Mucosa of rectum (tissue), 2 donors: ENCODE results near the gene AHRR.

ENCODE experiments used
- H3K27ac ChIP-seq, 2 donors: one replicate each; pipeline ENCODE4 v1.7.0; 2013; ENCODE audit warnings: inconsistent platforms in 2 of 2, low read depth in 2 of 2, low read length in 2 of 2
- H3K27me3 ChIP-seq, 2 donors: one replicate each; pipeline ENCODE4 v1.7.0; 2013; ENCODE audit warnings: low read length in 2 of 2; ENCODE audit not compliant: control insufficient read depth in 2 of 2, insufficient read depth in 2 of 2
- H3K36me3 ChIP-seq, 2 donors: one replicate each; pipeline ENCODE4 v1.7.0; 2013; ENCODE audit warnings: low read length in 2 of 2; ENCODE audit not compliant: control insufficient read depth in 2 of 2, insufficient read depth in 2 of 2
- H3K4me1 ChIP-seq, 2 donors: one replicate each; pipeline ENCODE4 v1.7.0; 2013; ENCODE audit warnings: low read length in 2 of 2, mild to moderate bottlenecking in 1 of 2; ENCODE audit not compliant: control insufficient read depth in 2 of 2, insufficient read depth in 2 of 2
- H3K4me3 ChIP-seq, 2 donors: one replicate each; pipeline ENCODE4 v1.7.0; 2013; ENCODE audit warnings: low read length in 2 of 2
- H3K9ac ChIP-seq, 2 donors: one replicate each; pipeline ENCODE4 v1.7.0; 2013; ENCODE audit warnings: low read length in 2 of 2, low read depth in 1 of 2, mild to moderate bottlenecking in 1 of 2
- H3K9me3 ChIP-seq, 2 donors: one replicate each; pipeline ENCODE4 v1.7.0; 2013; ENCODE audit warnings: low read length in 2 of 2; ENCODE audit not compliant: control insufficient read depth in 2 of 2
- donor health status: healthy.
- donor health status: Normal muscosa, but diverticular disease.

AHRR gene

DNA sequence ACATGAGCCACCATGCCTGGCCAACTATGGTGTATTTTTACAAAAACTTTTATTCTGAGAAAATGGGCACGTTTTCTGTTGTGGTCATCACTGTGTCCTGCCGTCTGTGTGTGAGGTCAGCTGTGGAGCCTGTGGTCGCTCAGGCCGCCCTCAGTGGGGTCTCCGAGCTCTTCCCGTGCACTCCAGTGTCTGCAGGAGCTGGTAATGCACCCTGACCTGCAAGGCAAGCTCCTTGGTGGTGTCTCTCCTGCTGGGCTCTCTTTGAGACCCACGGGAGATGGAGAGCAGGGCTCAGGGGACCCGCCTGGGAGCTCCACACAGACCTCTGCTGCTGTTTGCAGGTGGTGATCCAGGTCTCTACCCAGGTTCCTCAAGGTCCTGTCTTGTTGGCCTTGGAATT, 9.6 kb upstream of the AHRR start:
- Histone ChIP-seq H3K4me1 (no peaks in the 10 kb centered on the region), H3K9me3 (no peaks in the 10 kb centered on the region), H3K36me3 (peaks cover 45 to 53% of the 10 kb centered on the region in 2 donors), H3K27me3 (no peaks in the 10 kb centered on the region), H3K4me3 (no peak overlapping the region), H3K27ac (no peak overlapping the region), H3K9ac (no peak overlapping the region)

GRCh38 chr5:312845-313244, 8.7 kb upstream of the AHRR start:
- no peaks in the 10 kb centered on the region for H3K9me3 ChIP-seq
- H3K27ac ChIP-seq: no peak overlapping the region
- no peak overlapping the region for H3K4me3 ChIP-seq
- H3K4me1 ChIP-seq: no peaks in the 10 kb centered on the region
- H3K27me3 ChIP-seq: no peaks in the 10 kb centered on the region
- peaks cover 42 to 44% of the 10 kb centered on the region in 2 donors for H3K36me3 ChIP-seq
- no peak overlapping the region for H3K9ac ChIP-seq

GRCh38 chr5:313265-313664, 8.2 kb upstream of the AHRR start:
- Histone ChIP-seq H3K9me3 (no peaks in the 10 kb centered on the region), H3K4me3 (no peak overlapping the region), H3K9ac (no peak overlapping the region), H3K36me3 (peaks cover 41 to 42% of the 10 kb centered on the region in 2 donors), H3K27me3 (no peaks in the 10 kb centered on the region), H3K4me1 (no peaks in the 10 kb centered on the region), H3K27ac (no peak overlapping the region)

- Histone ChIP-seq H3K36me3 (peaks cover 37 to 42% of the 10 kb centered on the region in 2 donors), H3K4me1 (no peaks in the 10 kb centered on the region), H3K27ac (no peak overlapping the region), H3K9me3 (no peaks in the 10 kb centered on the region), H3K9ac (no peak overlapping the region), H3K4me3 (no peak overlapping the region), H3K27me3 (peaks cover 0 to 2% of the 10 kb centered on the region in 2 donors)
Observed at GRCh38 chr5:313806-314376, 7.6 kb upstream of the AHRR start.

GRCh38 chr5:314676-315487, 6.6 kb upstream of the AHRR start:
- no peaks in the 10 kb centered on the region for H3K4me1 ChIP-seq
- no peak overlapping the region for H3K9ac ChIP-seq
- H3K27me3 ChIP-seq: peaks cover 5 to 12% of the 10 kb centered on the region in 2 donors
- H3K36me3 ChIP-seq: peaks cover 33 to 38% of the 10 kb centered on the region in 2 donors
- H3K27ac ChIP-seq: no peak overlapping the region
- no peaks in the 10 kb centered on the region for H3K9me3 ChIP-seq
- no peak overlapping the region for H3K4me3 ChIP-seq

DNA sequence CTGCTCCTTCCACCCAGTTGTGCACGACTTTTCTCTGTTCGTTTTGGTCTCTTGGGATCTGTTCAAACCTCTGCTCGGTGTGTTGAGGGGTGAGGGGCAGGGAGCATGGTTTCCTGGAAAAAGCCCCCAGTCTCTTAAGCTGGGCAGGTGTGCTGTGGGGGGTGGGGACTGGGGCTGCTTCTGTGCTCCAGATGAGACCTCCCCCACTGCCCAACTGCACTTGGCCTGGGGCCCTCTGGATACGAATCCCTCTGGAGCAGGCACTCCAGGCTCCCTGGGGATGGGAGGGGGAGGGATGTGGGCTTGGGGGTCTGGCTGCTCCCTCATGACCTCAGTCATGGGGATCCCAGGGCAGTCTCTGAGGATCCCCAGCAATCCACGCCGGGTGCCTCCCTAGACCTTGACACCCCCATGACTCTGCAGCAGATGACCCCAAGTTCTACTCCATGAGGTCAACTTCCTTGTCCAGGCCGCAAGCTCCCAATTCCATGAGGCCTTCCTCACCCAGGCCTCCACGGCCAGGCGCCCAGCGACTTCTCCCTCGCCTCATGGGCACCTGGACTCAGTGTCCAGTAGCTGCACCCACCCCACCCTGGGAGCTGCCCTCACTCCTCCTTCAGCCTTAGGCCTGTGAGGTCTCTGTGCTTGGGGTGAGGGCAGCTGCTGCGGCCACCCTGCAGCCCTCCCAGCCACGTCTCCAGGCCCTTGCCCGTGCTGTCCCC, 5.9 kb upstream of the AHRR start:
- peaks cover 27 to 35% of the 10 kb centered on the region in 2 donors for H3K36me3 ChIP-seq
- no peaks in the 10 kb centered on the region for H3K9me3 ChIP-seq

DNA sequence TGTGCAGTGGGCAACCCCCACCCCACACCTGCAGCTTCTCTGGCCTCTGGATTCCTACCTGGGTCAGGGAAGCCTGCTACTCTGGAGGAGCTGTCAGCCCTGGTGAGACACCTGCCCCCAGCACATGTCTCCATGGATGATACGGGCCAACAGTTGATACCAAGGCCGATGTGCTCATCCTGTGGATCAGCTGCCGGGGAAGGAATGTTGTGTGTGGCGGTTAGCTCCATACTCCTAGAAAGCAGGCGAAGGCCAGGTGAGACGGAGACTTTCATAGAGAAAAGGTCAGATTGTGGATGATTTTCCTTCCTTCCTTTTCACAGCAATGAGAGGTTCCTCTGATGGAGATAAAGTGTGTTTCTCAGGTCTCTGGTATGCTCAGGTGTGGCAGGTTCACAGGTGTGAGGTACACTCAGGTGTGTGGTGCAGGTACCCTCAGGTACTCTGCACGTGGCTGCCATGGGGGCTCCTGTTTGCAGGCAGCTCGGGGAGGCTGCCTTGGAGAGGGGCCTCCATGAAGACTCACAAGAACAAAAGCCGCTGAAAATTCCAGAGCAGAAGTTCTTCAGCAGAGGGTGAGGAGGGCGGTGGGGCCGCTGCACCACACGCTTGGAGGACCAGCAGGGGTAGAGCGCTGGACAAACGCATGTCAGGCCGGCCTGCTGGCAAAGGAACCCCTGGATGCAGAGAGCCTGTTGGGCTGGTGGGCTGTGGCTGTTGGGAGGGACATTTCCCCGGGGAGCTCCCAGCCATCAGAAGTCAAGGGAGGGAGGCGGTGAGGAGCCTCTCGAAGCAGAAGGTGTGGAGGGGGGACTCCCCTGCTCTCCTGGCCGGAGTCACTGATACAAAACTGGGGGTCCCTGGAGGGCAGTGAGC, 5.1 kb upstream of the AHRR start:
- Histone ChIP-seq H3K27ac (no peak overlapping the region), H3K36me3 (peaks cover 19 to 28% of the 10 kb centered on the region in 2 donors), H3K9ac (no peak overlapping the region), H3K4me1 (peaks cover 0 to 3% of the 10 kb centered on the region in 2 donors), H3K4me3 (no peak overlapping the region), H3K27me3 (peaks cover 9 to 18% of the 10 kb centered on the region in 2 donors), H3K9me3 (no peaks in the 10 kb centered on the region)

More for the DNA sequence above, 5.9 kb upstream of the AHRR start:
- H3K4me3 ChIP-seq: no peak overlapping the region
- no peaks in the 10 kb centered on the region for H3K4me1 ChIP-seq
- H3K27me3 ChIP-seq: peaks cover 9 to 18% of the 10 kb centered on the region in 2 donors
- H3K27ac ChIP-seq: no peak overlapping the region
- H3K9ac ChIP-seq: no peak overlapping the region

- no peaks in the 10 kb centered on the region for H3K9me3 ChIP-seq
- H3K36me3 ChIP-seq: peaks cover 18 to 25% of the 10 kb centered on the region in 2 donors
- H3K4me1 ChIP-seq: peaks cover under 1 to 3% of the 10 kb centered on the region in 2 donors
- no peak overlapping the region for H3K27ac ChIP-seq
- peaks cover 9 to 18% of the 10 kb centered on the region in 2 donors for H3K27me3 ChIP-seq
- H3K9ac ChIP-seq: no peak overlapping the region
- no peak overlapping the region for H3K4me3 ChIP-seq
Observed at GRCh38 chr5:317086-317811, 4.3 kb upstream of the AHRR start.

GRCh38 chr5:318341-318897, 3.1 kb upstream of the AHRR start:
- Histone ChIP-seq H3K27ac (no peak overlapping the region), H3K4me3 (no peak overlapping the region), H3K27me3 (peaks cover 15 to 24% of the 10 kb centered on the region in 2 donors), H3K9me3 (no peaks in the 10 kb centered on the region), H3K4me1 (peaks cover 2 to 3% of the 10 kb centered on the region in 2 donors), H3K36me3 (peaks cover 15 to 20% of the 10 kb centered on the region in 2 donors), H3K9ac (no peak overlapping the region)
